Naive thymus-derived CD8-positive, alpha-beta T cell (primary cell): Measurements from ENCODE around the gene KCNAB2. TPM values are rescaled to one million over a fixed set of nuclear protein-coding genes. Genes with fewer than 3 reads are reported as not detected.

ENCODE experiments used
- ATAC-seq, 2 donors: fragments of 150-1000 bp; cut with Tn5 transposase in 1 of 2; sonication (Bioruptor Pico), chemical (Tn5 transposase) in 1 of 2; 1 replicate in 1 of 2; 2 replicates in 1 of 2; pipeline ENCODE4 v1.10.0; 2021; ENCODE audit warnings: mild to moderate bottlenecking in 2 of 2, moderate library complexity in 2 of 2
- POLR2A ChIA-PET: fragments of 350-600 bp; sonication (Branson Sonifier 250); formaldehyde crosslinking; loops from one replicate; lab custom pipeline; 2021; ENCODE audit warnings: antibody characterized with exemption; lab: Charles Lee
- DNase-seq, 10 donors: peaks; one replicate each; pipeline versions ENCODE4 v3.0.0 to v3.0.0-alpha.2; 2020 to 2022
- H3K27ac Mint-ChIP-seq, 10 donors: one replicate each; pipeline ENCODE4 v1.8.0; 2020 to 2022; ENCODE audit warnings: mild to moderate bottlenecking in 10 of 10, mixed read lengths in 10 of 10, moderate library complexity in 4 of 10, inconsistent platforms in 1 of 10
- H3K27me3 Mint-ChIP-seq, 5 donors: one replicate each; pipeline ENCODE4 v1.8.0; 2021 to 2022; ENCODE audit warnings: mixed read lengths in 5 of 5
- H3K36me3 Mint-ChIP-seq, 3 donors: one replicate each; pipeline ENCODE4 v1.8.0; 2020 to 2022; ENCODE audit warnings: mixed read lengths in 3 of 3, mild to moderate bottlenecking in 2 of 3, inconsistent platforms in 1 of 3
- H3K4me1 Mint-ChIP-seq, 4 donors: one replicate each; pipeline ENCODE4 v1.8.0; 2021 to 2022; ENCODE audit warnings: mixed read lengths in 4 of 4
- H3K4me3 Mint-ChIP-seq, 10 donors: one replicate each; pipeline ENCODE4 v1.8.0; 2020 to 2022; ENCODE audit warnings: mild to moderate bottlenecking in 10 of 10, mixed read lengths in 10 of 10, moderate library complexity in 6 of 10, inconsistent platforms in 1 of 10
- H3K9me3 Mint-ChIP-seq, 9 donors: one replicate each; pipeline ENCODE4 v1.8.0; 2020 to 2022; ENCODE audit warnings: mixed read lengths in 9 of 9, mild to moderate bottlenecking in 3 of 9, inconsistent platforms in 1 of 9, moderate library complexity in 1 of 9
- polyA plus RNA-seq, 3 donors: library from polyadenylated mRNA; unstranded; fragments of 300-500 nt; fragmentation: Illumina TruSeq; gene quantifications; one replicate each; pipeline ENCODE4 v1.2.3, GENCODE V29; 2021
- total RNA-seq, 8 experiments: library from RNA in 2 of 8; stranded (reverse) in 2 of 8; gene quantifications; one replicate each; pipeline ENCODE4 v1.2.3 and lab custom pipeline; 2021 to 2026

Gene KCNAB2
- total and polyA plus RNA-seq, 5 experiments from 2014 or later, result 17.8 to 190 (median 46.6) TPM

DNA sequence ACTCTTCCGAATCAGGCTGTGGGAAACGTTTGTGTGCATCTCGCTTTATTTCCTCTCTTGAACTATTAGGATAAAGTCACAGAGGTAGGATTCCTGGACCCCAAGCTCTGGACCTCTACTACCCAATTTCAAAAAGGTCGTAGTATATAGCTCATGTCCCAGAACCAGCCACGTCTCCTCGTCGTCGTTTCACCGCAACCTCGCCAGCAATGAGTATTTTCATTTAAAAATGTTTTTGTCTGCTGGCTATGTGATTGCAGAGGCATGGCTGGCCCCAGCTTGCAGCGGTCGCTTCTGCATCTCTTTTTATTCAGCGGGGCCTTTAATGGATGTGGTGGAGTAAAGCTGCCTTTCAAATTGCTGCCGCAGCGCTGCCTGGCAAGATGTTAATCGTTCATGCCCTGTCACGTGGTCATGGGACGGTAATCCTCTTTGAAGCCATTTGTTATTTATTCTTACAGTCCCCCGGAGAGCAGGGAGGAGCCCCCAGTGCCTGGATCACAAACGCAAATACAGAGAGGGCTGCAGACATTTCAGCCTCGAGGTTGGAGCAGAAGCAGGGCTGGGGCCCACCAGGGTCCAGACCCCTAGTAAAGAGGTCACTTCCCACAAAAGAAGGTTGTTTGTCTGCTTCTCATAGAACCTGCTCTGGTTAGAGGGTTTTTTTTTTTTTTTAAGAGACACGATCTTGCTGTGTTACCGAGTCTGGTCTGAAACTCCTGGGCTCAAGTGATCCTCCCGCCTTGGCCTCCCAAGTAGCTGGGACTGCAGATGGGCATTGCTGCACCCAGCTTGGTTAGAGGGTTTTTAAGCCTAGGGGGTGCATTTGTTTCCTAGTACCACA, 41.9 kb upstream of the KCNAB2 start:
- Mint-ChIP-seq H3K27ac (peak overlapping the region in 7 of 10 donors; percentile 9 to 94 (median 53)), H3K9me3 (no peaks in the 10 kb centered on the region), H3K36me3 (no peaks in the 10 kb centered on the region), H3K4me1 (peaks cover 22 to 66% (median 44%) of the 10 kb centered on the region in 4 donors), H3K4me3 (peak overlapping the region in 4 of 10 donors; percentile 21 to 89 (median 42)), H3K27me3 (no peaks in the 10 kb centered on the region)
- ATAC-seq (peak in 1 of 2 donors; percentile 42), DNase-seq (no peak)
- POLR2A ChIA-PET, result no interaction called here

DNA sequence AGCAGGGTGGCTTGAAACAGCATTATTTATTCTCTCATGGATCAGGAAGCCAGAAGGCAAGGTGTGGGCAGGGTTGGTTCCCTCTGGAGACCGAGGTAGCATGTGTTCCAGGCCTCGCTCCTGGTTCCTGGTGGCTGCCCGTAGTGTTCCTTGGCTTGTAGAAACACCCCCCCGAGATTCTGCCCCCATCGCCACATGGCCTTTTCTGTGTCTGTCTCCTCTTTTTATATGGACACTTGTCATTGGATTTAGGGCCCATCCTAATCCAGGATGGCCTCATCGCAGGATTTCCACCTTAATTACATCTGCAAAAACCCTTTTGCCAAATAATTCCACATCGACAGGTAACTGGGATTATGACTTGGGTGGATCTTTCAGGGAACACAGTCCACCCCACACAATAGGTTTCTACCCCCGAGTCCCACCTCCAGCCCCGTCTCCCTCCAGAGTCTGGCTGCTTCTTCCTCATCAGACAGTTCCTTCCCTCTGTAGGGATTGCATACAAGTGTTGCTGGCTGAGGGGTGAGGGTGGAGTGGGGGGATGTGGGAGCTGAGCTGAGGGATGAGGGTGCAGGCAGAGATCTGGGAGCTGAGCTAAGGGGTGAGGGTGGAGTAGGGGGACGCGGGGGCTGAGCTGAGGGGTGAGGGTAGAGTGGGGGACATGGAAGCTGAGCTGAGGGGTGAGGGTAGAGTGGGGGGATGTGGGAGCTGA, 41.1 kb upstream of the KCNAB2 start:
- POLR2A ChIA-PET, result interaction anchor here (1.0 kb wide), 1 partner anchor 21 kb away, joined by 4 read pairs; no protein-coding TSS in a partner anchor
- ATAC-seq (no peak), DNase-seq (no peak)
- no peaks in the 10 kb centered on the region for H3K9me3 Mint-ChIP-seq
- peak overlapping the region in 4 of 10 donors; percentile 29 to 94 (median 64) for H3K27ac Mint-ChIP-seq
- H3K36me3 Mint-ChIP-seq, result no peaks in the 10 kb centered on the region
- peaks cover 22 to 63% (median 44%) of the 10 kb centered on the region in 4 donors for H3K4me1 Mint-ChIP-seq
- H3K4me3 Mint-ChIP-seq, result peak overlapping the region in 2 of 10 donors; percentile 51 to 89
- no peaks in the 10 kb centered on the region for H3K27me3 Mint-ChIP-seq

DNA sequence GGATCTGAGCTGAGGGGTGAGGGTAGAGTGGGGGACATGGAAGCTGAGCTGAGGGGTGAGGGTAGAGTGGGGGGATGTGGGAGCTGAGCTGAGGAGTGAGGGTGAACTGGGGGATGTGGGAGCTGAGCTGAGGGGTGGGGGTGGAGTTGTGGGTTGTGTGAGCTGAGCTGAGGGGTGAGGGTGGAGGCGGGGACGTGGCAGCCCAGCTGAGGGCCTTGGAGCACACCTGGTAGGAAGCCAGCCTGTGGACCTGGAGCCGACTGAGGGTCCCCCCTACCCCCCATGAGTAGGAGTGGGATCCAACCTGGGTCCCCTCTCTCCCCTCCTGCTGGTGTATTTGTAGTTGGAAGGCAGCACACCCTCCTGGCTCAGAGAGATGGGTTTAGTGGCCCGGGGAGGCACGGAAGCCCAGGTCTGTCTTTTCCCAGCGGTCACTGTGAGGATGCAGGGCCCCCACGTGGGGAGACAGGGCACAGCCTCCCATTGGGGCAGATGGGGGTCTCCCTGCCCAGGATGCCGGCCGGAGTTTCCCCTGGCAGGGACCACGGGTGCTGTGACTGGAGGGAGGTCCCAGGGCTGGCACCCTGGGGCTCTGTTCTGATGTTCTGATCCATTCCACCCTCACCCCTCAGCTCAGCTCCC, 40.3 kb upstream of the KCNAB2 start:
- no peaks in the 10 kb centered on the region for H3K27me3 Mint-ChIP-seq
- H3K4me3 Mint-ChIP-seq, result peak overlapping the region in 2 of 10 donors; percentile 39 to 63

DNA sequence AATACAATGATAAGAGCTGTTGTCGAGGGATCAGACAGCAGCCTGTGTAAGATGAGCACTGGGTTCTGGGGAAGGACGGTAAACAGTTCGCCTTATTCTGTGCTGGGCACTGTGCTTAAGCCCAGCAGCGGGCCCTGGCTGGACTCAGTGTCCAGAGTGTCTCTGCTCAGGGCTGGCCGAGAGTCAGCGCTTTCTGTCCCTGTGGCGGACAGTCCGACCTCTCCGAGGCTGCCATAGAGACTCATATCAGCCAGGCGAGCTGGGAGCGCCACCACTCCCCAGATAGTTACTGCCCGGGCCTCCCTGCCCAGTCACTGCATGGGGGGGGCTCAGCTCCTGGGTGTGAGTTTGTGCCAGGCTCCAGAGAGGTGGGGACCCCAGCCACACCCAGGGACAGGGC, 38.8 kb upstream of the KCNAB2 start:
- peaks cover 16 to 63% (median 36%) of the 10 kb centered on the region in 4 donors for H3K4me1 Mint-ChIP-seq
- H3K4me3 Mint-ChIP-seq, result peak overlapping the region in 2 of 10 donors; percentile 60 to 87
- no peak for DNase-seq
- ATAC-seq, result no peak
- H3K9me3 Mint-ChIP-seq, result no peaks in the 10 kb centered on the region
- POLR2A ChIA-PET, result no interaction called here
- H3K27ac Mint-ChIP-seq, result peak overlapping the region in 4 of 10 donors; percentile 32 to 94 (median 78)
- no peaks in the 10 kb centered on the region for H3K36me3 Mint-ChIP-seq
- no peaks in the 10 kb centered on the region for H3K27me3 Mint-ChIP-seq

More for the DNA sequence above, 40.3 kb upstream of the KCNAB2 start:
- ATAC-seq, result no peak
- Mint-ChIP-seq H3K4me1 (peaks cover 17 to 64% (median 42%) of the 10 kb centered on the region in 4 donors), H3K9me3 (no peaks in the 10 kb centered on the region), H3K36me3 (no peaks in the 10 kb centered on the region), H3K27ac (peak overlapping the region in 2 of 10 donors; percentile 56 to 59)
- no peak for DNase-seq
- POLR2A ChIA-PET, result interaction anchor here (1.0 kb wide), 1 partner anchor 21 kb away, joined by 4 read pairs; no protein-coding TSS in a partner anchor

DNA sequence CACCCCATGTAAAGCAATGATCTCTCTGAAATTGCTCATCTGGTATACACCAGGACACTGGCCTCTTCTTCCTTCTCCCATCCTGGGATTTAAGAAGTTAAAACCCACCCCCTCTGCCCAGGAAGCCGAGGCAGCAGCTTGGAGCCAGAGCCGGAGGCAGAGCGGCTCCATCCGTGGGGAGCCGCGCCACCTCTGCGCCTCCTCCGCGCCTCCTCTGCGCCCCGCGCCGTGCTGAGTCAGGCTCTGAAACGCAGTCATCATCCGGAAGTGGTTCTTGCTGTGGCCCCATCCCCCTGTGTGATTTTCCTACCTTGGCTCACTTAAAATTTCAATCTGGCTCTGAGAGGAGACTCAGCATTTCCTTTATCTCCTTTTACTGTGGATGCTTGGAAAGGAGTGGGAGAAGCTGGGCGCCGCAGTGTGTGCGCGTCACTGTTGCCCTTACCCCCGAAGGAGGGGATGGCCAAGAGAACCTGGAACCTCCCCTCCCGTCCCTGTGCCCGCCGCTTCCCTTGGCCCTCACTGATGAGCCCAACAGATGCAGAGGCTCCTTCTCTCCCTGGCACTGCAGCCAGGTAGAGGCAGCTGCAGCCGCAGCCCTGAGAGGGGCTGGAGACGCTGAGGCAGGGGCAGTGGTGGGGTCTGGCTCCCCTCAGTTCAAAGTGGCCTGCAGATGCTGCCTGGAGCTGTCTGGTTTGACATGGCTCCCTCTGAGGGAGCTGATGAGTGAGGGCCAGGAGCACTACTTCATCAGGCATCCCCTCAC, 38.2 kb upstream of the KCNAB2 start:
- Mint-ChIP-seq H3K36me3 (no peaks in the 10 kb centered on the region), H3K4me3 (peak overlapping the region in 2 of 10 donors; percentile 58 to 60), H3K27me3 (no peaks in the 10 kb centered on the region), H3K27ac (peak overlapping the region in 4 of 10 donors; percentile 16 to 94 (median 51)), H3K4me1 (peaks cover 13 to 57% (median 32%) of the 10 kb centered on the region in 4 donors), H3K9me3 (no peaks in the 10 kb centered on the region)
- ATAC-seq (peak; percentile 66 to 75), DNase-seq (peak in 1 of 10 donors; percentile 33)
- POLR2A ChIA-PET, result no interaction called here

DNA sequence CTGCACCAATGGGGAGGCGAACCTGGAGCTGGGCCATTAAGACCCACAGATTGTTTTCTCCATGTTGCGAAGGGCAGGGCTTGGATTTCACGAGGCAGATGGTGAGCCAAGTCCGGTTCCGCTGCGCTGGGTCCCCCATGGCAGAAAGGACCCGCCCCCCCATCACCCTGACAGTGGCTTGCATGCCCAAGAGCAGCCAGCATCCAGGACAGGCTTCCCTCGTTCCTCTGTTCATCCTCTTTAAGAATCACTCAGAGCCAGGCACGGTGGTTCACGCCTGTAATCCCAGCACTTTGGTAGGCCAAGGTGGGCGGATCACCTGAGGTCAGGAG, 37.6 kb upstream of the KCNAB2 start:
- Mint-ChIP-seq H3K27me3 (no peaks in the 10 kb centered on the region), H3K27ac (peak overlapping the region in 1 of 10 donors; percentile 59), H3K4me3 (no peak overlapping the region), H3K36me3 (peaks cover 0 to 2% (median 0%) of the 10 kb centered on the region in 3 donors), H3K9me3 (no peaks in the 10 kb centered on the region), H3K4me1 (peaks cover 17 to 57% (median 32%) of the 10 kb centered on the region in 4 donors)
- POLR2A ChIA-PET, result no interaction called here
- ATAC-seq, result no peak
- DNase-seq, result no peak

DNA sequence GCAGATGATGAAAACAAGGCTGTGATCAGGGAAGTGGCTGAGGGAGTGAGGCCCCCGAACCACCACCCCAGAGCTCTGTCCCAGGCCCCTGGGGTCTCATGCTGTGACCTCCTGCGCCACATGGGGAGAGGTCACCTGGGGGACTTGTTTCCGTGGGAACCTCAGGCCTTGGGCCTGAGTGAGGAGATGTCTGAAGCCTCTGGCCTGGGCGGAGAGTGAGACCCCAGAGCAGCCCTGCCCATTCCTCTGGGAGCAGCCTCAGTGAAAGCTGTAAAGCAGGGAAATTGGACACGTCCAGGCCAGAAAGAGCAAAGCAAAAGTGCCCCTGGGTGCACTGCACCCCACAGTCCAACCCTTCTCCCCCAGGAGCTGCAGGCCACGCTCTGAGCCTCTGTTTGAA, 37.0 kb upstream of the KCNAB2 start:
- POLR2A ChIA-PET, result no interaction called here
- Mint-ChIP-seq H3K9me3 (no peaks in the 10 kb centered on the region), H3K36me3 (peaks cover 0 to 2% (median 0%) of the 10 kb centered on the region in 3 donors), H3K27me3 (no peaks in the 10 kb centered on the region), H3K27ac (peak overlapping the region in 1 of 10 donors; percentile 38), H3K4me1 (peaks cover 12 to 55% (median 28%) of the 10 kb centered on the region in 4 donors), H3K4me3 (no peak overlapping the region)
- DNase-seq (no peak), ATAC-seq (no peak)

DNA sequence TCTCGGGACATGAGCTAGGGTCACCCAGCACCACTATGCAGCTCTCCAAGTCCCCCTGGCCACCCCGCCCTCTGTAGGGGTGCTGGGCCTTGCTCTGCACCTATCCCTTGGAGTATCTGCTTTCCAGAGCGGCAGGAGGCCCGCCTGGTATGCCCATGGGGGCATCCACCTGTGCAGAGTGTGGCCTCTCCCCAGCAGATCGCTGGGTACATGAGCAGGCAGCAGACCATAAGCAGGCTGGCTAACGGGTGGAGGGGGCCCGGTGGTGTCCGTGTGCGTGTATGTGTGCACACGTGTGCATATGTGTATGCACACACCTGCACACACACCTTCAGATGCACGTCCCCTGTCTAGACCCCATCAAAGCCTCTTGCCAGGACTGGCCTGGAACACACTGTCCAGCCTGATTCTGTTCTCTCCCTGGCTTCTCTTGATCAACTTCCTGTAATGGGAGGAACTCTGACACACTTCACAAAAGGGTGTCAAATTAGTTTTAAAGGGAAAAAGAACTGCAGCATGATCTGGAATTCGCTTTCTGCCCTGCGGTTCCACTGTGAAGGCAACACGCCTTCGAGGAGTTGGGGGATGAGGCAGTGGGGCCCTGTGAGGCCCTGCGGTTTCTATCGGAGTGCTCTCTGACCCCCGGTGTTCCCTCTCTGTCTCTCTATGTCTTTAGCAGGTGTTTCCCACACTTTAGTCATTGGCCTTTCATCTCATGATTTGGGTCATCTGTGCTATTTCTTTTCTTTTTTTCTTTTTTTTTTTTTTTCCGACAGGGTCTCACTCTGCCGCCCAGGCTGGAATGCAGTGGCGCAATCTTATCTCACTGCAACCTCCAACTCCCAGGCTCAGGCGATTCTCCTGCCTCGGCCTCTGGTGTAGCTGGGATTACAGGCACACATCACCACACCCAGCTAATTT, 36.3 kb upstream of the KCNAB2 start:
- ATAC-seq (no peak), DNase-seq (no peak)
- Mint-ChIP-seq H3K27ac (peak overlapping the region in 3 of 10 donors; percentile 36 to 75 (median 41)), H3K36me3 (peaks cover 0 to 2% (median 0%) of the 10 kb centered on the region in 3 donors), H3K4me3 (peak overlapping the region in 1 of 10 donors; percentile 20), H3K9me3 (no peaks in the 10 kb centered on the region), H3K27me3 (no peaks in the 10 kb centered on the region), H3K4me1 (peaks cover 12 to 50% (median 25%) of the 10 kb centered on the region in 4 donors)
- POLR2A ChIA-PET, result no interaction called here

DNA sequence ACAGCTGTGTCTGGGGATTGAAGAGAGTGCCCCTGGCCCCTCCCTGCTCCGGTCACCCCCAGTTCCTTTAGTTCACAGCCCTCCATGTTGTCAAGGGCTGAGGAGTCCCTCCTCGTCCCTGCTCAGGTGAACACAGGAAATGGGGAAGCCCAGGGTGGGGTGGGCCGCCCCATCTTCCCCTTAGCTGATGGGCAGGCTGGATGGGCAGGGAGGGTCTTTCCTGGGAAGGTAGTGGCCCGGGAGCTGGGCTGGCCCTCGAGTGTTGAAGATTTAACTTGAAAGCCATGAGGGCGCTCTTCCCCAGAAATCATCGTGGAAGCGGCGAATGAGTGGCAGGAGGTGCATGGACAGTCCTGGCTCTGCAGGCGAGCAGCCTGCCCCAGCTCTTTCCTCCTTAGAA, 35.1 kb upstream of the KCNAB2 start:
- H3K36me3 Mint-ChIP-seq, result peaks cover 0 to 3% (median 2%) of the 10 kb centered on the region in 3 donors
- POLR2A ChIA-PET, result interaction anchor here (0.6 kb wide), 1 partner anchor 194 kb away, joined by 4 read pairs; no protein-coding TSS in a partner anchor
- H3K4me3 Mint-ChIP-seq, result peak overlapping the region in 1 of 10 donors; percentile 4
- H3K9me3 Mint-ChIP-seq, result no peaks in the 10 kb centered on the region
- no peaks in the 10 kb centered on the region for H3K27me3 Mint-ChIP-seq
- ATAC-seq, result no peak
- H3K27ac Mint-ChIP-seq, result peak overlapping the region in 6 of 10 donors; percentile 52 to 94 (median 80)
- H3K4me1 Mint-ChIP-seq, result peaks cover 12 to 44% (median 25%) of the 10 kb centered on the region in 4 donors
- no peak for DNase-seq

DNA sequence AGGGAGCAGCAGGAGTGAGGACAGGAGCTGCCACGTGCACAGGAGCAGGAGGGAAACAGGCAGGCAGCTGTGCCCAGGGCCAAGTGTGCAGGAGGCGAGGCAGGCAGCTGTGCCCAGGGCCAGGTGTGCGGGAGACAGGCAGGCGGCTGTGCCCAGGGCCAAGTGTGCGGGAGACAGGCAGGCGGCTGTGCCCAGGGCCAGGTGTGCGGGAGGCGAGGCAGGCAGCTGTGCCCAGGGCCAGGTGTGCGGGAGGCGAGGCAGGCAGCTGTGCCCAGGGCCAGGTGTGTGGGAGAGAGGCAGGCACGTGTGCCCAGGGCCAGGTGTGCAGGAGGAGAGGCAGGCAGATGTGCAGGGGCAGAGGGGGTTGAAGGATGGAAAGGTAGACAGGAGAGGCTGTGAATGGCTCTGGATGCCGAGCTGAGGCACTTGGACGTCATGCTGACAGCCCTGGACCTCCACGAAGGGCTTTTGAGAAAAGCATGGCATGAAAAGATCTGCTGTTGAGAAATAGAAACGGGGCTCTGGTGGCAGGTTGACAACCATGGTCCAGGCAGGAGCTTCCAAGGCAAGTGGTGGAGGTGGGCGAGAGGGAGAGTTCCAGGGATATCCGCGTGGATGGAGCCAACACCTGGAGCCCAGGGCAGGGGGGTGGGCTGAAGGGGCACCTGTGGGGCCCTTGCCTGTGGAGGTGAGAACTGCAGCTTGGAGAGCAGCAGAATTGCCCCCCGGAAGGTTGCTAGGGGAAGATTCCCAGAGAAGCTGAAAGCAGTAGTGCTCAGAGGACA, 34.3 kb upstream of the KCNAB2 start:
- H3K4me3 Mint-ChIP-seq, result peak overlapping the region in 1 of 10 donors; percentile 33
- H3K27me3 Mint-ChIP-seq, result no peaks in the 10 kb centered on the region
- DNase-seq (no peak), ATAC-seq (no peak)
- no peaks in the 10 kb centered on the region for H3K9me3 Mint-ChIP-seq
- peaks cover 0 to 3% (median 2%) of the 10 kb centered on the region in 3 donors for H3K36me3 Mint-ChIP-seq
- peak overlapping the region in 8 of 10 donors; percentile 13 to 94 (median 76) for H3K27ac Mint-ChIP-seq
- peaks cover 12 to 43% (median 25%) of the 10 kb centered on the region in 4 donors for H3K4me1 Mint-ChIP-seq
- POLR2A ChIA-PET, result no interaction called here
